Measurements from ENCODE around the gene PYGL. TPM values are rescaled to one million over a fixed set of nuclear protein-coding genes. Genes with fewer than 3 reads are reported as not detected.
"Not testable (repeated sequence)": the region's sequence is repeated elsewhere in the genome, so short reads cannot be mapped to it uniquely, and the experiment has no call there.

The PYGL gene
- total and polyA plus RNA-seq, 12 donors: 2.9 to 18.6 (median 5.4) TPM

DNA sequence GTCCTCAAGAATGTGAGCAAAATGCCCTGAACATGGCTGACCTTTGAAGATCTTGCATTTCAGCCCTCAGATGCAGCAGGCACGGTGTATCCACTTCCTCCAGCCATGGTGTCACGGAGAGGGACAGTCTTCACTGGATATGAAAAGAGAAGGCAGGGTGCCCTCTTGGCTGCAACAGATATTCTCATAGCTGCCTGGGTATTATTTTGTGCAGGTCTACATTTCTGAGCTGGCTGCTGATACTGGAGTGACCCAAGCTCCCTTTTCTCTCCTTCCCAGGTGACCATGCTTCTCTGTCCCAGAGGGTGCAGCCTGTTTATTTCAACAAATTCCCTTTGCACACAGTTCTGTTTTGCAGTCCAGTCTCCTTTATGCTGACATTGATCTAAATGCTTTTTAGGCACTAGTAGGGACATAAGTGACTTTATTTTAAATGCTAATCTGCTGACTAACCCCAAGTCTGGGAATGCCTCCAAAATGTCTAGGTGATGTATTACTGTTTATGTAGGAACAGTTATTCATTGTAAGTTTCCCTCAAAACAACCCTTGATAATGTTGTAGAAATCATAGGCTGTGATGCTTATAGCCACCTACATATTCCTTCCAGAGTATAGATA, 17.4 kb upstream of the PYGL start:
- TF ChIP-seq, protein P1, sequence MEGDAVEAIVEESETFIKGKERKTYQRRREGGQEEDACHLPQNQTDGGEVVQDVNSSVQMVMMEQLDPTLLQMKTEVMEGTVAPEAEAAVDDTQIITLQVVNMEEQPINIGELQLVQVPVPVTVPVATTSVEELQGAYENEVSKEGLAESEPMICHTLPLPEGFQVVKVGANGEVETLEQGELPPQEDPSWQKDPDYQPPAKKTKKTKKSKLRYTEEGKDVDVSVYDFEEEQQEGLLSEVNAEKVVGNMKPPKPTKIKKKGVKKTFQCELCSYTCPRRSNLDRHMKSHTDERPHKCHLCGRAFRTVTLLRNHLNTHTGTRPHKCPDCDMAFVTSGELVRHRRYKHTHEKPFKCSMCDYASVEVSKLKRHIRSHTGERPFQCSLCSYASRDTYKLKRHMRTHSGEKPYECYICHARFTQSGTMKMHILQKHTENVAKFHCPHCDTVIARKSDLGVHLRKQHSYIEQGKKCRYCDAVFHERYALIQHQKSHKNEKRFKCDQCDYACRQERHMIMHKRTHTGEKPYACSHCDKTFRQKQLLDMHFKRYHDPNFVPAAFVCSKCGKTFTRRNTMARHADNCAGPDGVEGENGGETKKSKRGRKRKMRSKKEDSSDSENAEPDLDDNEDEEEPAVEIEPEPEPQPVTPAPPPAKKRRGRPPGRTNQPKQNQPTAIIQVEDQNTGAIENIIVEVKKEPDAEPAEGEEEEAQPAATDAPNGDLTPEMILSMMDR (IDR thresholded peaks at IDR 0.05): no peak
- Histone ChIP-seq H3K36me3 (no peaks in the 10 kb centered on the region), H3K27ac (peak overlapping the region in 1 of 10 donors; percentile 50), H3K4me3 (no peak overlapping the region), H3K4me1 (peaks cover 0 to 28% (median 0%) of the 10 kb centered on the region in 9 donors), H3K9me3 (no peaks in the 10 kb centered on the region), H3K27me3 (no peaks in the 10 kb centered on the region)
- 52 to 62% methylated on average over 2 of the region's 2 CpGs for WGBS, 2 donors
- intact Hi-C loops (cut with DNase I): loop anchor here in 2 of 10 donors (10.0 kb wide), 2 partner anchors 133 to 243 kb away; partner anchors contain the start of gene TRIM9 (in 1 of the 2)
- DNase-seq (no peak), ATAC-seq (no peak)

DNA sequence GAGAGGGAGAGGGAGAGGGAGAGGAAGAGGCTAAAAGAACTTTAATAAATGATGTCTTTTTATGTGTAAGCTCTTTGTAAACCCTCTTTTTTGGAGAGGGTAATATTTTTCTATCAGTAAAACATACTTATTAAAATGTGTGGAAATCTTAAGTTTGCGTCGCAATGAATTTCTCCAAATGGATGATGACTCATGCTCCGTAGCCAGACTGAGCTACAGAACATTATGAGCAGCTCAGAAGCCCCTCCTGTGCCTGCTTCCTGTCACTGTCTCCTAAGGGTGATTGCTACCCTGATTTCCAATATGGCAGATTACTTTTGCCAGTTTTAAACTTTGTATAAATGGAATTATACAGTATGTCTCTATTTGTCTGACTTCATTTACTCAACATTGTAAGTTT, 13.0 kb upstream of the PYGL start:
- TF ChIP-seq, protein P1 (IDR thresholded peaks at IDR 0.05): no peak
- H3K27me3 ChIP-seq: no peaks in the 10 kb centered on the region
- ATAC-seq (peak in 3 of 8 donors; percentile 40 to 68 (median 53)), DNase-seq (no peak)
- no peaks in the 10 kb centered on the region for H3K36me3 ChIP-seq
- peaks cover 0 to 35% (median 0%) of the 10 kb centered on the region in 9 donors for H3K4me1 ChIP-seq
- H3K9me3 ChIP-seq: no peaks in the 10 kb centered on the region
- WGBS, 2 donors: 54 to 66% methylated on average over 3 of the region's 3 CpGs
- H3K4me3 ChIP-seq: no peak overlapping the region
- H3K27ac ChIP-seq: no peak overlapping the region
- intact Hi-C loops (cut with DNase I): loop anchor here in 6 of 10 donors (5.0 to 10.0 kb wide), 5 partner anchors 258 to 828 kb away; no protein-coding TSS in a partner anchor

DNA sequence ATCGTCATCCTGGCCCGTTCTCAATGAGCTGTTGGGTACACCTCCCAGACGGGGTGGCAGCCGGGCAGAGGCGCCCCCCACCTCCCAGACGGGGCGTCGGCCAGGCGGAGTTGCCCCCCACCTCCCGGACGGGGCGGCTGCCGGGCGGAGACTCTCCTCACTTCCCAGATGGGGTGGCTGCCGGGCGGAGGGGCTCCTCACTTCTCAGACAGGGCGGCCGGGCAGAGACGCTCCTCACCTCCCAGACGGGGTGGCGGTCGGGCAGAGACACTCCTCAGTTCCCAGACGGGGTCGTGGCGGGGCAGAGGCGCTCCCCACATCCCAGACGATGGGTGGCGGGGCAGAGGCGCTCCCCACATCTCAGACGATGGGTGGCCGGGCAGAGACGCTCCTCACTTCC, 12.1 kb upstream of the PYGL start:
- not testable (repeated sequence) for DNase-seq, ATAC-seq, H3K4me3 ChIP-seq, H3K27ac ChIP-seq, H3K27me3 ChIP-seq, H3K36me3 ChIP-seq, H3K9me3 ChIP-seq
- WGBS, 2 donors: 97% methylated on average over 23 to 32 of the region's 32 CpGs
- peaks cover 0 to 29% (median 0%) of the 10 kb centered on the region in 9 donors for H3K4me1 ChIP-seq
- intact Hi-C loops (cut with DNase I): loop anchor here in 6 of 10 donors (5.0 to 10.0 kb wide), 5 partner anchors 258 to 828 kb away; no protein-coding TSS in a partner anchor

DNA sequence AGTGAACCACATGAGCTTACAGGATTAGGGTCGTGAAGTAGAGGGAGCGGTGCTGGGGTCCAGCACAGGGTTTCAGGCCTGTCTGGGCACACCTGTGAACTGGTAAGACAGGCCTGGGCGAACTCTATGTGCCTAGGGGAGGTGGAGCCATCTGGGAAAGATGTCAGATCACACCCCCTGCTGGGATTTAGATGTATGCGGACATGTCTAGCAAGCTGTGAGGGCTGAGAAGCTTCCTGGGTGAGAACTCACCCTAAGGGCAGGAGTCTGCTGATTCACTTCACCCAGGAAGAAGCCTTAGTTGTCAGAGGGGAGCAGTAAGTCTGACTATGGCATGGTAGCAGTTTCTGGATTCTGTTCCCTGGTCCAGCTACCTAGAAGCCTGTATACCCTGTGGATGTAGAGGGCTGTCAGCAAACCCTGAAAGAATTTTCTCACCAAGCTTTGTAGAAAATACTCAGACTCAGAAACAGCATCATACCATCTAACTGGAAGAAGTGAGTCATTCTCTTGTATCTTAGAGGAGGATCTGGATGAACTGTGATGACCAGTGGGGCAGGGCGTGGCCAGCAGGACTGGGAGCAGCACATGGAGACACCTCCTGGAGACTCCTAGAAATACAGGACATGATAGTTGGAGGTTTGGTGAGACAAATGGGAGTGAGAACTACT, 11.2 kb upstream of the PYGL start:
- 87 to 90% methylated on average over 5 of the region's 5 CpGs for WGBS, 2 donors
- peak; percentile 34 to 91 (median 56) for ATAC-seq
- TF ChIP-seq, protein P1 (IDR thresholded peaks at IDR 0.05): peak in 4 of 9 donors; percentile 12 to 42 (median 19)
- Histone ChIP-seq H3K27ac (peak overlapping the region in 4 of 10 donors; percentile 13 to 85 (median 26)), H3K27me3 (no peaks in the 10 kb centered on the region), H3K4me3 (no peak overlapping the region), H3K4me1 (peaks cover 0 to 27% (median 0%) of the 10 kb centered on the region in 9 donors), H3K9me3 (no peaks in the 10 kb centered on the region), H3K36me3 (no peaks in the 10 kb centered on the region)
- intact Hi-C loops (cut with DNase I): loop anchor here in 7 of 10 donors (2.0 to 10.0 kb wide), 7 partner anchors 259 to 829 kb away; no protein-coding TSS in a partner anchor
- peak in 1 of 2 donors; percentile 37 for DNase-seq

All from heart right ventricle (tissue), 16 donors.